Liver (tissue), 9 donors: ENCODE data around the gene MPND. TPM values are rescaled to one million over a fixed set of nuclear protein-coding genes. Genes with fewer than 3 reads are reported as not detected.

ENCODE experiments used
- DNase-seq: peaks from one replicate; pipeline ENCODE4 v3.0.0-alpha.2; 2017; ENCODE audit warnings: low spot score
- H3K27ac ChIP-seq, 2 donors: one replicate each; pipeline ENCODE4 v1.7.0; 2013; ENCODE audit warnings: inconsistent platforms in 2 of 2, low read length in 2 of 2, control low read depth in 1 of 2, low read depth in 1 of 2, mild to moderate bottlenecking in 1 of 2
- H3K27me3 ChIP-seq, 4 donors: one replicate each; pipeline versions ENCODE4 v1.6.1 to v1.7.0; 2013; ENCODE audit warnings: low read length in 3 of 4, inconsistent platforms in 1 of 4, mild to moderate bottlenecking in 1 of 4, moderate library complexity in 1 of 4; ENCODE audit not compliant: control insufficient read depth in 4 of 4, insufficient read depth in 4 of 4
- H3K36me3 ChIP-seq, 4 donors: one replicate each; pipeline versions ENCODE4 v1.6.1 to v1.7.0; 2013; ENCODE audit warnings: low read length in 3 of 4, mild to moderate bottlenecking in 3 of 4, low read depth in 1 of 4, moderate library complexity in 1 of 4; ENCODE audit not compliant: control insufficient read depth in 4 of 4, insufficient read depth in 3 of 4
- H3K4me1 ChIP-seq, 4 donors: one replicate each; pipeline versions ENCODE4 v1.6.1 to v1.7.0; 2013; ENCODE audit warnings: low read length in 3 of 4, mild to moderate bottlenecking in 3 of 4, moderate library complexity in 1 of 4; ENCODE audit not compliant: control insufficient read depth in 4 of 4, insufficient read depth in 4 of 4
- H3K4me3 ChIP-seq, 3 donors: one replicate each; pipeline versions ENCODE4 v1.6.1 to v1.7.0; 2013; ENCODE audit warnings: low read length in 3 of 3, control low read depth in 1 of 3, low read depth in 1 of 3, mild to moderate bottlenecking in 1 of 3
- H3K9ac ChIP-seq, 2 donors: one replicate each; pipeline ENCODE4 v1.7.0; 2013; ENCODE audit warnings: low read length in 2 of 2, mild to moderate bottlenecking in 2 of 2, moderate library complexity in 2 of 2, control low read depth in 1 of 2, low read depth in 1 of 2
- H3K9me3 ChIP-seq, 4 donors: one replicate each; pipeline versions ENCODE4 v1.6.1 to v1.7.0; 2013; ENCODE audit warnings: low read length in 3 of 4; ENCODE audit not compliant: control insufficient read depth in 4 of 4
- ATF3 ChIP-seq: IDR thresholded peaks from 2 replicates; pipeline ENCODE4 v1.6.1; 2016; ENCODE audit warnings: antibody characterized with exemption
- EGR1 ChIP-seq, 2 donors: IDR thresholded peaks; 2 replicates each; pipeline ENCODE4 v1.6.1; 2016 to 2018; ENCODE audit warnings: antibody characterized with exemption in 2 of 2, low read depth in 2 of 2
- FOXA1 ChIP-seq: IDR thresholded peaks from 2 replicates; pipeline ENCODE4 v1.6.1; 2016; ENCODE audit warnings: antibody characterized with exemption
- FOXA2 ChIP-seq: IDR thresholded peaks from 2 replicates; pipeline ENCODE4 v1.6.1; 2016; ENCODE audit warnings: antibody characterized with exemption
- HNF4A ChIP-seq, 2 donors: conservative IDR thresholded peaks; 2 replicates each; pipeline ENCODE4 v1.6.1; 2016; ENCODE audit warnings: antibody characterized with exemption in 2 of 2, mild to moderate bottlenecking in 2 of 2
- HNF4G ChIP-seq: IDR thresholded peaks from 2 replicates; pipeline ENCODE4 v1.6.1; 2016; ENCODE audit warnings: antibody characterized with exemption
- JUND ChIP-seq, 2 donors: IDR thresholded peaks; 2 replicates each; pipeline ENCODE4 v1.6.1; 2016; ENCODE audit warnings: antibody characterized with exemption in 2 of 2
- NR2F2 ChIP-seq: IDR thresholded peaks from 2 replicates; pipeline ENCODE4 v1.6.1; 2016; ENCODE audit warnings: antibody characterized with exemption
- RAD21 ChIP-seq, 2 donors: IDR thresholded peaks; 2 replicates each; pipeline ENCODE4 v1.6.1; 2016; ENCODE audit warnings: antibody characterized with exemption in 2 of 2, mild to moderate bottlenecking in 2 of 2
- REST ChIP-seq: IDR thresholded peaks from 2 replicates; pipeline ENCODE4 v1.6.1; 2016; ENCODE audit warnings: antibody characterized with exemption, mild to moderate bottlenecking
- RXRA ChIP-seq, 2 donors: IDR thresholded peaks; 2 replicates each; pipeline ENCODE4 v1.6.1; 2017 to 2018; ENCODE audit warnings: antibody characterized with exemption in 2 of 2, mild to moderate bottlenecking in 1 of 2
- SP1 ChIP-seq: IDR thresholded peaks from 2 replicates; pipeline ENCODE4 v1.6.1; 2018; ENCODE audit warnings: antibody characterized with exemption, mild to moderate bottlenecking
- TAF1 ChIP-seq: conservative IDR thresholded peaks from 2 replicates; pipeline ENCODE4 v1.6.1; 2016; ENCODE audit warnings: antibody characterized with exemption, mild to moderate bottlenecking
- YY1 ChIP-seq: IDR thresholded peaks from 2 replicates; pipeline ENCODE4 v1.6.1; 2016; ENCODE audit warnings: antibody characterized with exemption, mild to moderate bottlenecking
- WGBS: extraction: QIAGEN DNeasy Blood & Tissue Kit; methylation state at CpG from one replicate; pipeline ENCODE4 v1.1.7; 2013; 5-methylcytosine and 5-hydroxymethylcytosine counted together
- polyA plus RNA-seq, 2 donors: library from polyadenylated mRNA; stranded (reverse) in 1 of 2; unstranded in 1 of 2; fragments of 200-250 nt in 1 of 2; fragments of >200 nt in 1 of 2; fragmentation: Nextera tagmentation in 1 of 2; extraction: Ambion mirVana in 1 of 2; gene quantifications; one replicate each; pipeline versions ENCODE4 v1.2.1 to v1.2.3, GENCODE V29; 2013 to 2015
- total RNA-seq, 2 donors: library from RNA; depleted of rRNA; stranded (reverse); fragments of >200 nt; gene quantifications; one replicate each; pipeline ENCODE4 v1.2.3, GENCODE V29; 2014
- TF ChIP-seq, protein P1 (sequence below): IDR thresholded peaks from 2 replicates; pipeline ENCODE4 v1.6.1; 2016; ENCODE audit warnings: antibody characterized with exemption
- TF ChIP-seq, protein P2 (sequence below): IDR thresholded peaks from 2 replicates; pipeline ENCODE4 v1.6.1; 2016; ENCODE audit warnings: antibody characterized with exemption
- TF ChIP-seq, protein P3 (sequence below): fragments of 150-350 bp; IDR thresholded peaks from 2 replicates; pipeline ENCODE4 v1.5.1; 2017; ENCODE audit warnings: improper control_type of control experiment, low read depth, low read length; ENCODE audit not compliant: missing input control
- donor health status: healthy.
- donor health status: healthy.
- donor health status: healthy.
- donor health status: healthy.
- donor health status: healthy.

The MPND gene
- total RNA-seq (1 to 10 TPM; 4.7 to 9.9 TPM), polyA plus RNA-seq (1 to 10 TPM; 9.0 to 9.4 TPM)

- H3K9ac ChIP-seq, result peak within 1 kb of the TSS; percentile 10 to 75
- TF ChIP-seq, protein P1, sequence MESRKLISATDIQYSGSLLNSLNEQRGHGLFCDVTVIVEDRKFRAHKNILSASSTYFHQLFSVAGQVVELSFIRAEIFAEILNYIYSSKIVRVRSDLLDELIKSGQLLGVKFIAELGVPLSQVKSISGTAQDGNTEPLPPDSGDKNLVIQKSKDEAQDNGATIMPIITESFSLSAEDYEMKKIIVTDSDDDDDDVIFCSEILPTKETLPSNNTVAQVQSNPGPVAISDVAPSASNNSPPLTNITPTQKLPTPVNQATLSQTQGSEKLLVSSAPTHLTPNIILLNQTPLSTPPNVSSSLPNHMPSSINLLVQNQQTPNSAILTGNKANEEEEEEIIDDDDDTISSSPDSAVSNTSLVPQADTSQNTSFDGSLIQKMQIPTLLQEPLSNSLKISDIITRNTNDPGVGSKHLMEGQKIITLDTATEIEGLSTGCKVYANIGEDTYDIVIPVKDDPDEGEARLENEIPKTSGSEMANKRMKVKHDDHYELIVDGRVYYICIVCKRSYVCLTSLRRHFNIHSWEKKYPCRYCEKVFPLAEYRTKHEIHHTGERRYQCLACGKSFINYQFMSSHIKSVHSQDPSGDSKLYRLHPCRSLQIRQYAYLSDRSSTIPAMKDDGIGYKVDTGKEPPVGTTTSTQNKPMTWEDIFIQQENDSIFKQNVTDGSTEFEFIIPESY, result no peak
- TF ChIP-seq HNF4G (no peak), RXRA (IDR thresholded peaks at IDR 0.05) (no peak), REST (peak; percentile 36)
- 4% methylated on average over 101 of the region's 101 CpGs for WGBS
- H3K4me3 ChIP-seq, result peak within 1 kb of the TSS; percentile 69 to 84 (median 82)
- DNase-seq, result peak; percentile 92
- H3K4me1 ChIP-seq, result peaks cover 8 to 57% (median 47%) of the 10 kb centered on the region in 4 donors
- H3K36me3 ChIP-seq, result peaks cover 0 to 2% (median 0%) of the 10 kb centered on the region in 4 donors
- H3K9me3 ChIP-seq, result no peaks in the 10 kb centered on the region
- peak within 1 kb of the TSS; percentile 93 to 95 for H3K27ac ChIP-seq
- no peaks in the 10 kb centered on the region for H3K27me3 ChIP-seq
Measured at GRCh38 chr19:4343370-4344307, at the start of gene MPND. TSS of gene MPND (plus strand) at chr19:4343562. CDS start at chr19:4343594, 32 bp downstream.

GRCh38 chr19:4294389-4294788, 49.0 kb upstream of the MPND start:
- no peaks in the 10 kb centered on the region for H3K4me1 ChIP-seq
- H3K9me3 ChIP-seq, result no peaks in the 10 kb centered on the region
- 68% methylated on average over 10 of the region's 10 CpGs for WGBS
- H3K27ac ChIP-seq, result no peak overlapping the region
- no peak overlapping the region for H3K4me3 ChIP-seq
- H3K36me3 ChIP-seq, result no peaks in the 10 kb centered on the region
- no peaks in the 10 kb centered on the region for H3K27me3 ChIP-seq
- no peak for DNase-seq
- H3K9ac ChIP-seq, result no peak overlapping the region
- TF ChIP-seq JUND (IDR thresholded peaks at IDR 0.05) (no peak), YY1 (no peak), RXRA (IDR thresholded peaks at IDR 0.05) (no peak), REST (no peak), HNF4G (no peak), EGR1 (IDR thresholded peaks at IDR 0.05; ENCODE audit: low read depth in 2 of 2) (no peak), FOXA1 (no peak), SP1 (no peak), HNF4A (conservative IDR thresholded peaks at IDR 0.05) (no peak), ATF3 (no peak), FOXA2 (no peak), NR2F2 (no peak), RAD21 (IDR thresholded peaks at IDR 0.05) (no peak), TAF1 (no peak)
- TF ChIP-seq, protein P2, sequence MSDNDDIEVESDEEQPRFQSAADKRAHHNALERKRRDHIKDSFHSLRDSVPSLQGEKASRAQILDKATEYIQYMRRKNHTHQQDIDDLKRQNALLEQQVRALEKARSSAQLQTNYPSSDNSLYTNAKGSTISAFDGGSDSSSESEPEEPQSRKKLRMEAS, result no peak
- TF ChIP-seq, protein P3, sequence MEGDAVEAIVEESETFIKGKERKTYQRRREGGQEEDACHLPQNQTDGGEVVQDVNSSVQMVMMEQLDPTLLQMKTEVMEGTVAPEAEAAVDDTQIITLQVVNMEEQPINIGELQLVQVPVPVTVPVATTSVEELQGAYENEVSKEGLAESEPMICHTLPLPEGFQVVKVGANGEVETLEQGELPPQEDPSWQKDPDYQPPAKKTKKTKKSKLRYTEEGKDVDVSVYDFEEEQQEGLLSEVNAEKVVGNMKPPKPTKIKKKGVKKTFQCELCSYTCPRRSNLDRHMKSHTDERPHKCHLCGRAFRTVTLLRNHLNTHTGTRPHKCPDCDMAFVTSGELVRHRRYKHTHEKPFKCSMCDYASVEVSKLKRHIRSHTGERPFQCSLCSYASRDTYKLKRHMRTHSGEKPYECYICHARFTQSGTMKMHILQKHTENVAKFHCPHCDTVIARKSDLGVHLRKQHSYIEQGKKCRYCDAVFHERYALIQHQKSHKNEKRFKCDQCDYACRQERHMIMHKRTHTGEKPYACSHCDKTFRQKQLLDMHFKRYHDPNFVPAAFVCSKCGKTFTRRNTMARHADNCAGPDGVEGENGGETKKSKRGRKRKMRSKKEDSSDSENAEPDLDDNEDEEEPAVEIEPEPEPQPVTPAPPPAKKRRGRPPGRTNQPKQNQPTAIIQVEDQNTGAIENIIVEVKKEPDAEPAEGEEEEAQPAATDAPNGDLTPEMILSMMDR, result no peak
- TF ChIP-seq, protein P1, result no peak
